GM12801 (cell line): ENCODE results near the gene NR3C1.

Experiments
- TF ChIP-seq, protein P1 (sequence below): IDR thresholded peaks from one replicate; pipeline ENCODE4 v1.5.1; 2011; ENCODE audit warnings: control low read depth; ENCODE audit not compliant: insufficient read length; ENCODE audit errors: extremely low read depth

The NR3C1 gene

DNA sequence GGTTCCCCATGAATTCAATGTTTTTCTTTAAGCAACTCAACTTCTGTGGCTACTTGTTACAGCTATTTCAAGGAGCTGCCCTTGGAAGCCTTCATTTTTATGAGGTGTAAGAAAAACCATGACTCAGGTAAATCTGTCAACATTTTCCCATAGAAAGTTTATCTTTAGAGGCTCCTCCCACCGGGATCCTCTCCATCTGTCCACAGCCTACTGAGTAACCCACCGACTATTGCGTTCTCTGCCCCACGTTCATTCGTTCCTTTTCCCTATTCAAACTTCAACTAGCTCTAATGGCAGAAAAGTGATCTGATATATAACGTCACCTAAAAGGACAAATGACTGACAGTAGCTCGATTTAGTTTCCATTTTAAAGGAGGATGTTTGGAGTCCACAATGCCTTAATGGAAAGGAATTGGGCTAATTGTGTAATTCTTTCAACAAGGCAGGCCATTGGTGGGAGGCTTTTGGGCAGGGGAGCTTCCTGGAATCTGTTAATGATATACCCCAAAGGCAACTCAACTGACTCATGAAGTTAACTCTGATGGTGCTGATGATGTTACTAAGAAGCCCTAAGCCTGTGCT is 29.3 kb upstream of the NR3C1 start:
- TF ChIP-seq, protein P1, sequence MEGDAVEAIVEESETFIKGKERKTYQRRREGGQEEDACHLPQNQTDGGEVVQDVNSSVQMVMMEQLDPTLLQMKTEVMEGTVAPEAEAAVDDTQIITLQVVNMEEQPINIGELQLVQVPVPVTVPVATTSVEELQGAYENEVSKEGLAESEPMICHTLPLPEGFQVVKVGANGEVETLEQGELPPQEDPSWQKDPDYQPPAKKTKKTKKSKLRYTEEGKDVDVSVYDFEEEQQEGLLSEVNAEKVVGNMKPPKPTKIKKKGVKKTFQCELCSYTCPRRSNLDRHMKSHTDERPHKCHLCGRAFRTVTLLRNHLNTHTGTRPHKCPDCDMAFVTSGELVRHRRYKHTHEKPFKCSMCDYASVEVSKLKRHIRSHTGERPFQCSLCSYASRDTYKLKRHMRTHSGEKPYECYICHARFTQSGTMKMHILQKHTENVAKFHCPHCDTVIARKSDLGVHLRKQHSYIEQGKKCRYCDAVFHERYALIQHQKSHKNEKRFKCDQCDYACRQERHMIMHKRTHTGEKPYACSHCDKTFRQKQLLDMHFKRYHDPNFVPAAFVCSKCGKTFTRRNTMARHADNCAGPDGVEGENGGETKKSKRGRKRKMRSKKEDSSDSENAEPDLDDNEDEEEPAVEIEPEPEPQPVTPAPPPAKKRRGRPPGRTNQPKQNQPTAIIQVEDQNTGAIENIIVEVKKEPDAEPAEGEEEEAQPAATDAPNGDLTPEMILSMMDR, result no peak

DNA sequence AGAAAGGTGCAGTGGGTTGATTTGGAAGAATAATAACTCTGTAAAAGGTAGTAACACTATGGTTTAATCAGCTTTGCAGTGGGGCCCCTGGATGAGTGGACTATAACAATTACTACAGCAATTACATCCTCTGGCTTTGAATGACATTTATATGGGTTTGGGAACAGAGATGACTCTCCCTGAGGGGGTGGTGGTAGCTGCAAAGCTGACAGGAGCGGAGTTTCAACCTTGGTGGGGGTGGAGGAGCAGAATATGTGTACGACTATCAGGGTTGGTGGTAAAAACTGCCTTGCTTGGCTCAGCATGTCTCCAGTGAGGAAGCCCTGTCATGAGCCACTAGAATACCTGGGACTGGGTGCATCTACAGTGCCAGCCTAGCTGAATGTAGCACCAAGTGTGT is 28.3 kb upstream of the NR3C1 start:
- TF ChIP-seq, protein P1, result no peak

DNA sequence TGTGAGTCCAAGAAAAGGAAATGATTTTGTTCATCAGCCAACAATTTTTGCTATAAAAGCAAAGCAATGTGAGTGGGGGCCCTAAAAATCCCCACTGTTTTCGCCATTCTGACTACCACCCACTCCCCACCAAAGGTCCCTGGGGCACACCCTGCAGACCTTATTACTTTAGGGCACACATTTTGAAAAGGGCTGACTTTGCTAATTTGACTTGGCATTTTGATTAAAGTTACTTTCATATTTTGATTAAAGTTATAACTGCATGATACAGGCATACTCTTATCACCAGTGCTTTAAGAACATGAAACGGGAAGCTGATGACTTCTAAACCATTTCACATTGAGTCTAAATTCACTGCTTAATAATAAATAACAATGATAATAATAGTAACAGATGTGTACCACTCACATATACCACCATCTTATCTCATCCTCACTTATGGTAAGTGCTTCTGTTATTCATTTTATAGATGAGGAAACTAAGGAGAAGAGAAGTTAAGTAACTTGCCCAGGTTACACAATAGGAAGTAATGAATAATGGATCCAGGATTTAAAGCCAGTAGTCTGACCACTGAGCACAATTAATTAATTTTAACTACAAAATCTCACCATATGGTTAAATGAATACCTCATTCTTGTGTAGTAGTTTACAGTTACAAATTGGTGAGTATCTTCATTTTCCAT is 25.4 kb upstream of the NR3C1 start:
- TF ChIP-seq, protein P1, result no peak

GRCh38 chr5:143428155-143428554 is 24.7 kb upstream of the NR3C1 start:
- TF ChIP-seq, protein P1, result no peak

GRCh38 chr5:143427122-143427735 is 23.7 kb upstream of the NR3C1 start:
- TF ChIP-seq, protein P1, result no peak

GRCh38 chr5:143426437-143426991 is 23.0 kb upstream of the NR3C1 start:
- TF ChIP-seq, protein P1, result no peak

DNA sequence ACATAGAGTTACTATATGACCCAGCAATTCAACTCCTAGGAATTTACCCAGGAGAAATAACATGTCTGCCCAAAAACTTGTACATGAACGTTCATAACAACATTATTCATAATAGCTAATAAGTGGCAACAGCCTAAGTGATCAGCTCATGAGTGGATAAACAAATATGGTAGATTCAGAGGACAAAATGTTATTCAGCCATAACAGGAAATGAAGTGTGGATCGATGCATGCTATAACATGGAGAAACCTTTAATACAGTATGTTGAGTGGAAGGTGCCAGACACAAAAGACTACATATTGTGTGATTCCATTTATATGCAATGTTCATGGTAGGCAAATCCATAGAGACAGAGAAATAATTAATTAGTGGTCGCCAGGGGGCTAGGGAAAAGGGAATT is 22.3 kb upstream of the NR3C1 start:
- TF ChIP-seq, protein P1, result no peak
